GM18502 (cell line): ENCODE results near the gene KRT15.

Experiments used
- ATAC-seq: cut with Tn5 transposase; IDR thresholded peaks from one replicate; pipeline ENCODE4 v1.9.1; 2021; ENCODE audit warnings: mild to moderate bottlenecking; ENCODE audit not compliant: unreplicated experiment, poor library complexity

Gene KRT15

GRCh38 chr17:41484920-41485904 lies 33.5 kb downstream of the KRT15 start:
- ATAC-seq, result no peak

GRCh38 chr17:41483991-41484826 lies 34.5 kb downstream of the KRT15 start:
- ATAC-seq, result no peak

GRCh38 chr17:41483531-41483930 lies 35.2 kb downstream of the KRT15 start:
- ATAC-seq, result no peak

DNA sequence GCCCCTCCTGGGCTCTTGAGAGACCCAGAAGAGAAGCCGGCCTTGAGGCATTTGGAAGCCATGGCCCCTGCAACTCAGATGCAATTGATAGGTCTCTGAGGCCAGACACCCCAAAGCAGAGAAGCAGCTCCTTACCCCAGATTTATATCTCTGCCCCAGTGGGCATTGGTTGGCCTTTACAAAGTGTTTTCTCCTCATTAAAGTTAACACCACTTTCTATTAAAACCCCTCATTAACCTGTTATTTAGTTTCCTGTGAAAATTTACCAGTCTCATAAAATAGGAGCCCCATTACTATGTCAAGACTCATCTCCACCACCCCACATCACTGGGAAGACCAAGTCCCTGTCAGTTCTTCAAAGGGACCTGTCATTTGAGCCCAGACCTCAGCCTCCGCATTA lies 37.7 kb downstream of the KRT15 start, which contains the start of gene KRT35:
TSS of gene KRT35 (minus strand) at position 116 of the 400 bp plus-strand sequence. CDS start at position 62, 54 bp downstream.
- no peak for ATAC-seq

GRCh38 chr17:41480581-41480980 lies 38.1 kb downstream of the KRT15 start:
- ATAC-seq, result no peak

DNA sequence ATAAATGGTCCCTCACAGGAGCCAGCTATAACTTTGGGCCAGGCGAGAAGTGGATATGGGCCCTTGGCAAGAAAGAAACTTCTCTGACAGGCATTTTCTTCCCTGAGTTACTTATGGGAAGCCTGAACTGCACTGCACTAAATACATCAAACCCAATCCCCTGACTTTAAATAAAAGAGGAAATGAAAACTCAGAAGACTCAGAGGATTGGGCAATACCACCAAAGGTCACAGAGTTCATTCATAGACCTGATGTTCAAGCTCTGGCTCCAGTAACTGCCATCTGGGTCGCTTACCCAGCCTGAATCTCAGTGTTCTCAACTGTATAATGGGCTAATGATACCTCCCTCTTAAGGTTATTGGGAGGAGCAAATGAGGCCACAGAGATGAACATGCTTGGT lies 38.6 kb downstream of the KRT15 start:
- no peak for ATAC-seq

DNA sequence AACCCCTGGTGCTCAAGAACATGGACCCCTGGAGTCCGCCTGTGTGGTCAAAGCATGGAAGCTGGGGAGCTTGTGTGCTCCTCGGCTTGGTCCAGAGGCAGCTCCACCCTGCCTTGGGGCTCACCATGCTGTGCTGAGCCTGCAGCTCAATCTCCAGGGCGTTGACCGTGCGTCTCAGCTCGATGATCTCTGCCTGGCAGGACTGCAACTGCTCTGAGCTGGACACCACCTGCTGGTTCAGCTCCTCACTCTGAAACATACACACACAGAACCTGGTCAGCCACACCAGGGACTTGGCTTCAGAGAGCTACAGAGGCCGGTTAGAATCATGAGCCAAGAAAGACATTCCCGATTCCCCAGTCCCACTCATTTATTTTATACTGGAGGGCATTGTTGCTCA lies 40.5 kb downstream of the KRT15 start:
- no peak for ATAC-seq

DNA sequence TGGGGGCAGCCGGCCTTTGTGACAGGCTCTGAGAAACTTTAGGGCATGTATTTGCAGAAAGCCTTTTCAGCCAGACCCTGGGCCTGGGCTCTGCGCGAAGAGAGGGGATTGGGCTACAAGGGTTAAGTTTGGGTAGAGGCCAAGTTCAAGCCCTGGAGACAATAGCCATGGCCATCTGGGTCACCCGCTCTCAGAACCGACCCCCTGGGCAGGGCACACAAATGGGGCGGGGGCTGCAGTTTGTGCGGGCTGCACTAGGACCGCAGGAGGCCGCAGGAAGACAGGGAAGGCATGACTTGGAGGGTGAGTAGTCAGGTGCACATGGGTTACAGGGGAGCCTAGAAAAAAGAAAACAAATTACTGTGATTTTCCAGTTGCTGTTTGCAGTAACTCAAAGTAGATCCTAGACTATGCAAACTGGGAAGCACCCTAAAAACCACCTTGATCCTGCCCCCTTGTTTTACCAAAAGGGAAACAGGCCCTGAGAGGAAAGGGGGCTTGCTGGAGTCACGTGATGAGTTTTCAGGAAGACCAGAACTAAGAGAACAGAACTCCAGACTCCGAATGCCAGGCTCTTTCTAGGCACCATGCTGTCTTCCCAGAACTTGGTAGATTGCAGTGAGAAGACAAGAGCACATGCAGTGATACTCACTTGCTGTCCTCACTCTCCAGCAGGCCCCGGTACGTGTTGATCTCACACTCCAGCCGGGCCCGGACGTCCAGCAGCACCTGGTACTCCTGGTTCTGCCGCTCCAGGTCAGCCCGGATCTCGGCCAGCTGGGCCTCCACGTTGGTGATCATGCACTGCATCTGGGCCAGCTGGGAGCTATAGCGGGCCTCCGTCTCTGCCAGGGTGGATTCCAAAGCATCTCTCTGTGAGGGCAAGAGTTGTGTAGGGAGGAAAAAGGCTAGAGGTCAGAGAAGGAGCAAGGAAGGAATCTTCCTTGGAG lies 41.5 kb downstream of the KRT15 start:
- ATAC-seq, result no peak

DNA sequence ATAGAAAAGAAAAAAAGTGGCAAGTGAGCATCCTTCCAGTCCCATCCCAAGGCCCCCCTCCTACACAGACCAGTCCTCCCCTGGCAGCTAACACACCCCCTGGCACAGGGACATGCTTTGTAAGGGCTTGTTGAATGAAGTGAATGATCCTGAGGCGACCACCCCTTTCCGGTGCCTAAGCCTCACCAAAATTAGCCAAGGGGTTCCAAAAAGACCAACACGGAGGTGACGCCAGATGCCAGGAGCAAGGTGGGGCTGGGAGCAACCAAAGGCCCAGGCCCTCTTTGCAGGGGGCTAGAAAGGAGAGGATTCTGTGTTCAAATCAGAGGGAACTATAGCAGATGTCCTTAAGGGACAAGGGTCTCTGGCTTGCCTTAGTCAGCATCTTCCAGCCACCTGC lies 43.3 kb downstream of the KRT15 start:
- no peak for ATAC-seq

- no peak for ATAC-seq
Measured at GRCh38 chr17:41474863-41475262, 43.8 kb downstream of the KRT15 start.

- no peak for ATAC-seq
Measured at GRCh38 chr17:41468346-41468745, 50.3 kb downstream of the KRT15 start.

- ATAC-seq, result no peak
Measured at GRCh38 chr17:41467561-41467960, 51.1 kb downstream of the KRT15 start.

DNA sequence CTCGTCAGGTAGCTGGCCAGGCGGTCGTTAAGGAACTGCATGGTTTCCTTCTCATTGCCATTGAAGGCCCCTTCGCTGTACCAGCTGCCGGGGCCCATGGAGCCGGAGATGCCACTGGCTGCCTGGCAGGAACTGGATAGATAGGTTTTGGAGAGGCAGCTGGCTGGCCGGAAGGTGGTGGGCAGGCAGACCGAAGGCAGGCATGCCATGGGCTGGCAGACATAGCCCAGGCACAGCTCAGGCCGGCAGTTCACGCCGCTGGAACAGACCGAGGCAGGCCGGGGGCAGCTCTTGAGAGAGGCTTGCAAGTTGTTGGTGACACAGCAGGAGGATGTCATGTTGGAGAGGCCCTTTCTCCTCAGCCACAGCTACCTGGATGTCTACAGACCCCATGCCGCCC lies 51.7 kb downstream of the KRT15 start, which contains the start of gene KRT32:
TSS of gene KRT32 (minus strand) at position 399 of the 400 bp plus-strand sequence. CDS start at position 338, 61 bp downstream.
- no peak for ATAC-seq

- ATAC-seq, result no peak
Measured at GRCh38 chr17:41464682-41465081, 54.0 kb downstream of the KRT15 start.

DNA sequence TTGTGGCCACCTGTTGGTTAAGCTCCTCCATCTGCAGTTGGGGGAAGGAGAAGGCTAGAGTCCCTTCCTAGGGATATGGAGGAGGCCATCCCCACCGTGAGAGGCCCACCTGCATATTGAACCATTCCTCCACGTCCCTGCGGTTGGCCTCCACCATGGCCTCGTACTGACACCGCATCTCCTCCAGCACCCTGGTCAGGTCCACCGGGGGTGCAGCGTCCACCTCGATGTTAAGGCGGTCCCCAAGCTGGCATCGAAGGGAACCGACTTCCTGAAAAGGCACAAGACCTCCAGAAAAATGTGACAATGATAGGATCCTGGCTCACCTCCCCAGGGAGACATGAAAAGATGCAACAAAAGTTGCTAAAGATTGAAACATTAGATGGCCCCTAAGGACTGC lies 54.5 kb downstream of the KRT15 start:
- ATAC-seq, result no peak

- no peak for ATAC-seq
Measured at GRCh38 chr17:41463746-41464145, 54.9 kb downstream of the KRT15 start.
